Activated naive CD8-positive, alpha-beta T cell treated with anti-CD3 and anti-CD28 coated beads, Interleukin-2, amount 10 ng/mL, durations not matched to agents 7 days and 5 days (primary cell): ENCODE measurements around the gene WDR7. TPM values are rescaled to one million over a fixed set of nuclear protein-coding genes. Genes with fewer than 3 reads are reported as not detected.

Source experiments
- ATAC-seq: fragments of 150-1000 bp; cut with Tn5 transposase; one replicate; pipeline ENCODE4 v1.10.0; 2021; ENCODE audit warnings: low read depth, moderate library complexity
- POLR2A ChIA-PET: fragments of 350-600 bp; sonication (Branson Sonifier 250); formaldehyde crosslinking; loops from one replicate; lab custom pipeline; 2021; ENCODE audit warnings: antibody characterized with exemption; lab: Charles Lee
- DNase-seq: peaks from one replicate; pipeline ENCODE4 v3.0.0; 2021
- H3K27ac Mint-ChIP-seq: one replicate; pipeline ENCODE4 v1.8.0; 2022; ENCODE audit warnings: mild to moderate bottlenecking, mixed read lengths
- H3K27me3 Mint-ChIP-seq: one replicate; pipeline ENCODE4 v1.8.0; 2022; ENCODE audit warnings: mild to moderate bottlenecking, moderate library complexity, mixed read lengths
- H3K36me3 Mint-ChIP-seq: one replicate; pipeline ENCODE4 v1.8.0; 2021; ENCODE audit warnings: mild to moderate bottlenecking, mixed read lengths
- H3K4me1 Mint-ChIP-seq: one replicate; pipeline ENCODE4 v1.8.0; 2021; ENCODE audit warnings: mixed read lengths
- H3K4me3 Mint-ChIP-seq: one replicate; pipeline ENCODE4 v1.8.0; 2022; ENCODE audit warnings: mild to moderate bottlenecking, moderate library complexity, mixed read lengths
- H3K9me3 Mint-ChIP-seq: one replicate; pipeline ENCODE4 v1.8.0; 2021; ENCODE audit warnings: mixed read lengths
- total RNA-seq, 2 experiments: library from RNA; stranded (reverse); gene quantifications; one replicate each; pipeline ENCODE4 v1.2.3, GENCODE V29; 2021

WDR7 gene
- total RNA-seq, 2 experiments from 2014 or later = 42.8 to 43.1 TPM

GRCh38 chr18:56740645-56741044 lies 89.5 kb downstream of the WDR7 start:
- Mint-ChIP-seq H3K4me3 (no peak overlapping the region), H3K27ac (no peak overlapping the region), H3K4me1 (peaks cover 5% of the 10 kb centered on the region), H3K9me3 (no peaks in the 10 kb centered on the region), H3K27me3 (no peaks in the 10 kb centered on the region), H3K36me3 (peaks cover 6% of the 10 kb centered on the region)
- POLR2A ChIA-PET = no interaction called here
- no peak for DNase-seq
- no peak for ATAC-seq

- Mint-ChIP-seq H3K4me1 (peaks cover 6% of the 10 kb centered on the region), H3K36me3 (peaks cover 1% of the 10 kb centered on the region), H3K27me3 (no peaks in the 10 kb centered on the region), H3K9me3 (no peaks in the 10 kb centered on the region), H3K4me3 (no peak overlapping the region), H3K27ac (no peak overlapping the region)
- no peak for DNase-seq
- ATAC-seq = no peak
- POLR2A ChIA-PET = no interaction called here
These were observed 90.5 kb downstream of the WDR7 start for GRCh38 chr18:56741685-56742084.

DNA sequence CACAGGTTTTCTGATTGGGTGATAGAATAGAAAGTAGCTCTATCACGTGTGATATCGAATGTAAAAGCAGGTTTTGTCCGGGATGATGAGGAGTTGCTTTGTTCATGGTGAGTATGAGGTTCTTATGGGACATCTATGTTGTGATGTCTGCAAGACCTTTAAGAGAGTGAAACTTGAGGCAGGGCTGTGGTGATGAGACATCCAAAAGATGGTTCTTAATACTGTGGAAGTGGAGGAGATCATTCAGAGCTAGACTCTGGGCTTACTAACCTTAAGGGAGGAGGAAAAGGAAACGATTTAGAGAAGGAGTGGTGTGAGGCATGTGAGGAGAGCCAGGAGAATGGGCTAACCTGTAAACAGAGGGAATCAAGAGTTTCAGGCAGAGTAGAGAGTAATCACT lies 92.0 kb downstream of the WDR7 start:
- ATAC-seq (no peak), DNase-seq (no peak)
- H3K36me3 Mint-ChIP-seq = peaks cover 3% of the 10 kb centered on the region
- no peaks in the 10 kb centered on the region for H3K27me3 Mint-ChIP-seq
- no peaks in the 10 kb centered on the region for H3K9me3 Mint-ChIP-seq
- POLR2A ChIA-PET = no interaction called here
- peaks cover 19% of the 10 kb centered on the region for H3K4me1 Mint-ChIP-seq
- no peak overlapping the region for H3K27ac Mint-ChIP-seq
- no peak overlapping the region for H3K4me3 Mint-ChIP-seq

DNA sequence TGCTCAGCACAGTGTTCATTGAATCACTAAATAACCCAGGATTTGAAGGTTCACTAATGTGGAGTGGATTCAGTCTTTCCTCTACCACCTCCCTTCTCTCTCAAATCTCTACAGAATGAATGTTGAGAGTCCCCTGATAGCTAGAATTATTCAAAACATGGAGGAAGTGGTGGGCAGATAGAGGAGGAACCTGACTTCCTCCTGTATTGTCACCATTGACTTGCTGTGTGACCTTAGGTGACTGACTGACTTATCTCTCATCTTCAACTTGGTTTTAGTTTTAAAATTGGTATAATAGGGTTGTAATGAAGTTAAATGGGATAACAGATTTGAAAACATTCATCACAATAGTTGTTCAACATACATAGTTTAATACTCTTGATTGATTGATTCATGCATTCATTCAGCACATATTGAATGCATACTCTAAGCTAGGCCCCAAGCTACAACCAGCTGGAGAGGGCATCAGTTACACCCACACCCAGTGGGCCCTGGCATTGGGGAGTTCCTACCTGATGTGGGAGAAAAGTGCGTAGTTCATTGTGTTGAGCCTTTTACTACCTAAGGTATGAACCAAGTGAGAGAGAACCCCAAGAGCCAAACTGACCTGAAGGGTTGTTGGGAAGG lies 96.0 kb downstream of the WDR7 start:
- peak; percentile 91 for ATAC-seq
- POLR2A ChIA-PET = no interaction called here

DNA sequence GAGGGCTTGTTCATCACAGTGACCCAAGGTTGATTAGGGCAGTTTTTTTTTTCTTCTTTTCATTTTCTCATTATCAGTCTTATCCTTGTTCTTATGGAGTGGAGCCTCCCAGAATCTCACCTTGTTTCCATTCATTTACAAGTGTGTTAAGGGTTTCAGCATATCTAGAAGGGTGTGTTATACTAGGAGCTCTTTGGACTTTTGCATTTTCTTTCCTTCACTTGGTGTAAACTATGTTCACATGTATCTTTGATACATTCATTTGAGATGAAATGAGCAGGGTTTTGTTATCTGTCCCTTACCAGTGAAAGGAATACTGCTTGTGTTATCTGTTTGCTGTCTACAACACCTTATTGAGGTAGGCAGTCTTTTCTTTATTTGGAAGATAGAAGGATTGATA lies 96.7 kb downstream of the WDR7 start:
- H3K27me3 Mint-ChIP-seq = no peaks in the 10 kb centered on the region
- POLR2A ChIA-PET = no interaction called here
- DNase-seq (no peak), ATAC-seq (no peak)
- peaks cover 3% of the 10 kb centered on the region for H3K36me3 Mint-ChIP-seq
- no peak overlapping the region for H3K27ac Mint-ChIP-seq
- no peaks in the 10 kb centered on the region for H3K9me3 Mint-ChIP-seq
- H3K4me1 Mint-ChIP-seq = peaks cover 19% of the 10 kb centered on the region
- H3K4me3 Mint-ChIP-seq = no peak overlapping the region

More for the DNA sequence above, 96.0 kb downstream of the WDR7 start:
- peak overlapping the region; percentile 36 for H3K4me3 Mint-ChIP-seq
- H3K4me1 Mint-ChIP-seq = peaks cover 19% of the 10 kb centered on the region
- no peaks in the 10 kb centered on the region for H3K27me3 Mint-ChIP-seq
- DNase-seq = no peak
- H3K27ac Mint-ChIP-seq = no peak overlapping the region
- H3K9me3 Mint-ChIP-seq = no peaks in the 10 kb centered on the region
- H3K36me3 Mint-ChIP-seq = peaks cover 3% of the 10 kb centered on the region

DNA sequence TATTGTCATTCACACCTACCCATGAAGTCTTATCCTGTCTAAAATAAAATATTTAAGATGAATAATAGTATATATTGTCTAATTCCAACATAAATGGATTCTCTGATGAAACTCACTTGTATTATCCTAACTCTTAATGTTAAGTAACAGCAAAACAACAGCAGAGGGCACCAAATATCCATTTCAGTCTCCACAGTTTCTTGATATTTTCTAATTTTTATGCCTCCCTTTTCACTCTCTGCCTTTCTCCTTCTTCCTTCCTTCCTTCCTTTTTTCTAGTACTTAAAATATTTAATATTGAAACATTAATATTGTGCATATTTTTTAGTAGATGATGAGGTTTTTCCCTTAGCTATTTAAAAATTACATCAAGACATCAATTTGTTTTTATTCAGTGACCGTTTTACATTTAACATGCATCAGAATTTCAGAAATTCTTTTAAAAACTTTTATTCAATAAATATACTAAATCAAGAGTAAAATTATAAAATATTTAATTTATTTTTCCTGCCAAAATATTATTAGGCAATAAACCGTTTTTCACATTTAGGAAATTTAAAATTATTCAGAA lies 97.6 kb downstream of the WDR7 start:
- Mint-ChIP-seq H3K27ac (no peak overlapping the region), H3K9me3 (no peaks in the 10 kb centered on the region), H3K4me3 (no peak overlapping the region), H3K36me3 (peaks cover 3% of the 10 kb centered on the region), H3K4me1 (peaks cover 19% of the 10 kb centered on the region), H3K27me3 (no peaks in the 10 kb centered on the region)
- DNase-seq (no peak), ATAC-seq (no peak)
- POLR2A ChIA-PET = no interaction called here

- Mint-ChIP-seq H3K9me3 (no peaks in the 10 kb centered on the region), H3K27me3 (no peaks in the 10 kb centered on the region), H3K4me3 (no peak overlapping the region), H3K4me1 (no peaks in the 10 kb centered on the region), H3K36me3 (peaks cover 5% of the 10 kb centered on the region), H3K27ac (no peak overlapping the region)
- POLR2A ChIA-PET = no interaction called here
- DNase-seq = no peak
- no peak for ATAC-seq
These were observed 105.8 kb downstream of the WDR7 start for GRCh38 chr18:56756966-56757365.

GRCh38 chr18:56770097-56770496 lies 118.9 kb downstream of the WDR7 start:
- POLR2A ChIA-PET = no interaction called here
- no peaks in the 10 kb centered on the region for H3K27me3 Mint-ChIP-seq
- H3K4me3 Mint-ChIP-seq = no peak overlapping the region
- peaks cover 19% of the 10 kb centered on the region for H3K36me3 Mint-ChIP-seq
- no peaks in the 10 kb centered on the region for H3K4me1 Mint-ChIP-seq
- no peak for ATAC-seq
- H3K9me3 Mint-ChIP-seq = no peaks in the 10 kb centered on the region
- H3K27ac Mint-ChIP-seq = no peak overlapping the region
- no peak for DNase-seq

DNA sequence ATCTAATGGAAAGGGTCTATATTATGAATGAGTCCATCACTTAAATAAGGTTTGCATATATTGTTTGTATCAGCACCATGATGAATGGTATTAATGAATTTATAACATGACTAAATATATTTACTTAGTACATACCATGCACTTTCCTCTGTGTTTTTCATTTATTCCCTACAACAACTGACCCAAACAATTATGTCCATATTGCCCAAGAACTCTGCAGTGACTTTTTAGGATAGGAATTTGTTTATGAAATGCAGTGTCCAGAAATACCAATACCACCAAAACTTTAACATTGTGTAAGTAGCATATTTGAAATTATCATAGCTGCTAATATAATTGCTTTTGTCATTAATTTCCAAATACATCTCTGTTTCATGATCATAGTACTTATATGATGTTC lies 119.7 kb downstream of the WDR7 start:
- no peaks in the 10 kb centered on the region for H3K9me3 Mint-ChIP-seq
- DNase-seq = no peak
- no peaks in the 10 kb centered on the region for H3K27me3 Mint-ChIP-seq
- H3K4me1 Mint-ChIP-seq = no peaks in the 10 kb centered on the region
- H3K36me3 Mint-ChIP-seq = peaks cover 19% of the 10 kb centered on the region
- ATAC-seq = no peak
- H3K4me3 Mint-ChIP-seq = no peak overlapping the region
- H3K27ac Mint-ChIP-seq = no peak overlapping the region
- POLR2A ChIA-PET = no interaction called here

DNA sequence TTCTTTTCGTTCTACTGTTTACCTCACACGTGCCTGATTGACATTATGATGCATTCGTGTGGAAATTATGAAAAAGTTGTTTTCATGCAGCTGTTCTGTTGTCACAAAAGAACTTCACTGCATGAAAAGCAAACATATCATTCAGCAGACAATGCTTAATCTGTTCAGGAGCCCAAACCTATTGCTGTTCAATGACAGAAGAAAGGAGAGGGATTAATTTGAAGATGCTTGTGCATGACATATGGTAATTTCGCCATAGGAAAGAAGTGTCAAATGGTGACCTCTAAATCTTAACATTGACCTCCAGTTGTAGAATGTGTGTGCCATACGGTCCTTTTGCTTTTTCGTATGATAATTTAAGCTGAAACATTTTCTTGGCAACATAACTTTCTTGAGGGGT lies 124.5 kb downstream of the WDR7 start:
- POLR2A ChIA-PET = no interaction called here
- Mint-ChIP-seq H3K36me3 (peaks cover 7% of the 10 kb centered on the region), H3K4me3 (no peak overlapping the region), H3K27ac (no peak overlapping the region), H3K9me3 (no peaks in the 10 kb centered on the region), H3K4me1 (peaks cover 2% of the 10 kb centered on the region), H3K27me3 (no peaks in the 10 kb centered on the region)
- ATAC-seq (no peak), DNase-seq (no peak)

GRCh38 chr18:56787390-56787789 lies 136.2 kb downstream of the WDR7 start:
- no peak for DNase-seq
- no peak overlapping the region for H3K27ac Mint-ChIP-seq
- POLR2A ChIA-PET = no interaction called here
- H3K9me3 Mint-ChIP-seq = no peaks in the 10 kb centered on the region
- H3K4me1 Mint-ChIP-seq = peaks cover 2% of the 10 kb centered on the region
- no peaks in the 10 kb centered on the region for H3K27me3 Mint-ChIP-seq
- no peaks in the 10 kb centered on the region for H3K36me3 Mint-ChIP-seq
- ATAC-seq = no peak
- no peak overlapping the region for H3K4me3 Mint-ChIP-seq

- no peaks in the 10 kb centered on the region for H3K27me3 Mint-ChIP-seq
- DNase-seq (no peak), ATAC-seq (no peak)
- no peaks in the 10 kb centered on the region for H3K9me3 Mint-ChIP-seq
- no peak overlapping the region for H3K27ac Mint-ChIP-seq
- POLR2A ChIA-PET = no interaction called here
- H3K4me1 Mint-ChIP-seq = peaks cover 2% of the 10 kb centered on the region
- no peak overlapping the region for H3K4me3 Mint-ChIP-seq
- H3K36me3 Mint-ChIP-seq = peaks cover 2% of the 10 kb centered on the region
These were observed 138.1 kb downstream of the WDR7 start for GRCh38 chr18:56789004-56789888.

GRCh38 chr18:56789889-56790180 lies 138.7 kb downstream of the WDR7 start:
- Mint-ChIP-seq H3K4me1 (peaks cover 2% of the 10 kb centered on the region), H3K9me3 (no peaks in the 10 kb centered on the region), H3K27ac (no peak overlapping the region), H3K4me3 (no peak overlapping the region), H3K36me3 (peaks cover 2% of the 10 kb centered on the region), H3K27me3 (no peaks in the 10 kb centered on the region)
- no peak for DNase-seq
- POLR2A ChIA-PET = no interaction called here
- no peak for ATAC-seq

- ATAC-seq (no peak), DNase-seq (no peak)
- no peak overlapping the region for H3K27ac Mint-ChIP-seq
- peaks cover 1% of the 10 kb centered on the region for H3K4me1 Mint-ChIP-seq
- POLR2A ChIA-PET = no interaction called here
- H3K27me3 Mint-ChIP-seq = no peaks in the 10 kb centered on the region
- H3K9me3 Mint-ChIP-seq = no peaks in the 10 kb centered on the region
- H3K36me3 Mint-ChIP-seq = peaks cover 2% of the 10 kb centered on the region
- no peak overlapping the region for H3K4me3 Mint-ChIP-seq
These were observed 144.2 kb downstream of the WDR7 start for GRCh38 chr18:56795381-56795780.
